GM13976 (cell line): ENCODE data around the gene BMP8B.

Experiments used
- DNase-seq: peaks from one replicate; pipeline ENCODE4 v3.0.0; 2012; ENCODE audit warnings: low spot score
- CTCF ChIP-seq: IDR thresholded peaks from 2 replicates; pipeline ENCODE4 v1.5.1; 2012; ENCODE audit warnings: borderline replicate concordance, mild to moderate bottlenecking; ENCODE audit not compliant: insufficient read depth; ENCODE audit errors: extremely low read depth, missing control alignments, control extremely low read depth
- in situ Hi-C: fragments of 300-500 bp; cut with MboI; formaldehyde crosslinking; loops from one replicate; pipeline ENCODE4 v1.12.0; 2022; ENCODE audit warnings: low sequenced_read_pairs, mixed read lengths, inconsistent platforms; ENCODE audit not compliant: unreplicated experiment

The BMP8B gene

GRCh38 chr1:39812913-39813312 lies 24.2 kb upstream of the BMP8B start:
- no peak for TF ChIP-seq CTCF
- no peak for DNase-seq
- in situ Hi-C loops: loop anchor here (25.0 kb wide), 1 partner anchor 99 kb away; the partner anchor contains the start of gene MYCL

- in situ Hi-C loops: loop anchor here (25.0 kb wide), 1 partner anchor 103 kb away; the partner anchor contains the start of gene MYCL
- no peak for TF ChIP-seq CTCF
- no peak for DNase-seq
These were observed 20.3 kb upstream of the BMP8B start for GRCh38 chr1:39808784-39809517.

- no peak for DNase-seq
- in situ Hi-C loops: loop anchor here (25.0 kb wide), 1 partner anchor 107 kb away; the partner anchor contains the start of gene MYCL
- TF ChIP-seq CTCF: no peak
These were observed 16.7 kb upstream of the BMP8B start for GRCh38 chr1:39805385-39805784.

- in situ Hi-C loops: loop anchor here (25.0 kb wide), 1 partner anchor 110 kb away; the partner anchor contains the start of gene MYCL
- no peak for TF ChIP-seq CTCF
- DNase-seq: no peak
These were observed 14.0 kb upstream of the BMP8B start for GRCh38 chr1:39802496-39803260.

GRCh38 chr1:39800471-39800835 lies 11.8 kb upstream of the BMP8B start:
- no peak for DNase-seq
- in situ Hi-C loops: loop anchor here (25.0 kb wide), 1 partner anchor 112 kb away; the partner anchor contains the start of gene MYCL
- no peak for TF ChIP-seq CTCF

GRCh38 chr1:39799770-39800470 lies 11.3 kb upstream of the BMP8B start:
- DNase-seq: peak; percentile 79
- in situ Hi-C loops: loop anchor here (25.0 kb wide), 1 partner anchor 112 kb away; the partner anchor contains the start of gene MYCL
- peak; percentile 65 for TF ChIP-seq CTCF
